Measurements from ENCODE around the gene COMT. TPM values are rescaled to one million over a fixed set of nuclear protein-coding genes. Genes with fewer than 3 reads are reported as not detected.

Gene COMT
- total and polyA plus RNA-seq, 2 experiments from 2014 or later: 490 to 508 TPM

DNA sequence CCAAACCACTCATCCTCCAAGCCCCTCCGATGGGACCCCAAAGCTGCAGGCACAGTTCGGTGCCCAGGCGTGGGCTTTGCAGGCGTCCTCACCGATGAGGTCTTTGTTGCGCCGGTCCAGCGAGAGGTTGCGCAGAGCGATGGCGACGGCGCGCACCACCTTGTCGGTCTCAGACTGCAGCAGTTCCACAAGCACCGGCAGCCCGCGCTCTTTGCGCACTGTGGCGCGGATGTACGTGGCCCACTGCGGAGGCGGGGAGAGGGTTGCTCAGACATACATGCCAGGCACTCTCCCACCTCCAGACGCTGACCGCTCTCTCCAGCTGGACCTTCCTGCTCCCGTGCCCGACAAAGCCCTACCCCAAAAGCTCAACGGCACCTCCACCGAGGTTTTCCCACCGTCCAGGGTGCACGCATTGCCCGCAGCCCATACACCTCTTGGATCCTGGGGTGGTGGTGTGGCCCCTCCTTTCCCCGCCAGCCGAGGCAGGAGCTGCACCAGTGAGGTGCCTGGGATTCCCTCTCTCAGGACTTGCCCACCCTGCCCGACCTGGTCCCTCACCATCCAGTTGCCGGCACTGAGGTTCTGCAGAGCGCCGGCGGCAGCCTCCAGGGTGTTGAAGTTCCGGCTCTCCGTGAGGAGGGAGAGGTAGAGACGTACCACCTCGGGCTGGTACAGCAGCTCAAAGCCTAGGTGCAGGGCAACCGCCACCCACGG is 32.1 kb downstream of the COMT start:
- TF ChIP-seq EZH2 (IDR thresholded peaks at IDR 0.05; ENCODE audit: insufficient read depth, poor library complexity, severe bottlenecking): no peak
- no peak for TF ChIP-seq EZH2phosphoT487 (IDR thresholded peaks at IDR 0.05; ENCODE audit: insufficient read depth, low read depth)

DNA sequence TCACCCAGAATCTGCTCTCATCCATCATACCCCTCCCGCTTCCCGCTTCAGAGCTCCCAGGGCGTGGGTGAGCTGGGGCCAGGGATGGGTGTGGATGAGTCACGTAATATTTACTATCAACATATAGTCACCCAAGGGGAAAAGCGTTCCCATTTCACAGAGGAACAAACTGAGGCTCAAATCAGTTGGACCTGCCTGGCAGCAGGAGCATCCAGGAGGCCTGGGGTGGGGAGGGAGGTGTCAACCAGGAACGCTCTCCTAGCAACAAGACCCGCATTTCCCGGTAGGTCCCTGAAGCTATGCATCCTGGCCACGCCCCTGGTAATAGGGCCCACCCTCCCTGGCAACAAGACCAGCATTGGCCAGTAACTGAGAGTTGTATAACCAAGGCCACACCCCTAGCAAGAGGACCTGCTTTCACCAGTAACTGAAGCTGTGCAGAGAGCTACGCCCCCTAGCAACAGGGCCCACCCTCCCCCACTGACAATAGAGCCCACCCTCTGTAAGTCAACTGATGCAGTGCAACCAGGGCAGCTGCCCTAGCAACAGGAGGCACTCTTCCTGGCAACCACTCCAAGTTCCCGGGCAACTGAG is 32.8 kb downstream of the COMT start:
- Histone ChIP-seq H3K9me2 (ENCODE audit: insufficient read depth) (no peaks in the 10 kb centered on the region), H4K20me1 (ENCODE audit: insufficient read depth) (no peaks in the 10 kb centered on the region), H3K4me1 (ENCODE audit: insufficient read depth) (no peaks in the 10 kb centered on the region), H3K36me3 (ENCODE audit: low read depth) (no peaks in the 10 kb centered on the region), H3F3A (ENCODE audit: insufficient read depth) (no peaks in the 10 kb centered on the region), H2AFZ (no peak overlapping the region), H3K79me2 (ENCODE audit: insufficient read depth) (no peaks in the 10 kb centered on the region), H3K9me3 (ENCODE audit: low read depth) (no peaks in the 10 kb centered on the region), H3K4me2 (ENCODE audit: unreplicated experiment) (no peak overlapping the region), H3K27ac (no peak overlapping the region), H3K9ac (no peak overlapping the region), H3K4me3 (no peak overlapping the region), H3K27me3 (replicated peaks; ENCODE audit: insufficient read depth) (no peaks in the 10 kb centered on the region)
- peak; percentile 63 for DNase-seq
- WGBS, 2 experiments (ENCODE audit: low coverage in 1 of 2, low lambda C conversion rate in 2 of 2, missing lambda C conversion rate in 2 of 2): 53 to 57% methylated on average over 11 of the region's 11 CpGs
- TF ChIP-seq EZH2phosphoT487 (IDR thresholded peaks at IDR 0.05; ENCODE audit: insufficient read depth, low read depth): no peak
- no peak for TF ChIP-seq EZH2 (IDR thresholded peaks at IDR 0.05; ENCODE audit: insufficient read depth, poor library complexity, severe bottlenecking)
- in situ Hi-C loops (cut with MboI): no loop called here

More for the DNA sequence above, 32.1 kb downstream of the COMT start:
- Histone ChIP-seq H3F3A (ENCODE audit: insufficient read depth) (no peaks in the 10 kb centered on the region), H2AFZ (no peak overlapping the region), H3K4me1 (ENCODE audit: insufficient read depth) (no peaks in the 10 kb centered on the region), H4K20me1 (ENCODE audit: insufficient read depth) (no peaks in the 10 kb centered on the region), H3K79me2 (ENCODE audit: insufficient read depth) (no peaks in the 10 kb centered on the region), H3K27ac (no peak overlapping the region), H3K4me2 (ENCODE audit: unreplicated experiment) (no peak overlapping the region), H3K9ac (no peak overlapping the region), H3K36me3 (ENCODE audit: low read depth) (no peaks in the 10 kb centered on the region), H3K9me2 (ENCODE audit: insufficient read depth) (no peaks in the 10 kb centered on the region), H3K9me3 (ENCODE audit: low read depth) (no peaks in the 10 kb centered on the region), H3K4me3 (no peak overlapping the region), H3K27me3 (replicated peaks; ENCODE audit: insufficient read depth) (no peaks in the 10 kb centered on the region)
- 95 to 96% methylated on average over 39 to 46 of the region's 46 CpGs for WGBS, 2 experiments (ENCODE audit: low coverage in 1 of 2, low lambda C conversion rate in 2 of 2, missing lambda C conversion rate in 2 of 2)
- in situ Hi-C loops (cut with MboI): no loop called here
- no peak for DNase-seq

DNA sequence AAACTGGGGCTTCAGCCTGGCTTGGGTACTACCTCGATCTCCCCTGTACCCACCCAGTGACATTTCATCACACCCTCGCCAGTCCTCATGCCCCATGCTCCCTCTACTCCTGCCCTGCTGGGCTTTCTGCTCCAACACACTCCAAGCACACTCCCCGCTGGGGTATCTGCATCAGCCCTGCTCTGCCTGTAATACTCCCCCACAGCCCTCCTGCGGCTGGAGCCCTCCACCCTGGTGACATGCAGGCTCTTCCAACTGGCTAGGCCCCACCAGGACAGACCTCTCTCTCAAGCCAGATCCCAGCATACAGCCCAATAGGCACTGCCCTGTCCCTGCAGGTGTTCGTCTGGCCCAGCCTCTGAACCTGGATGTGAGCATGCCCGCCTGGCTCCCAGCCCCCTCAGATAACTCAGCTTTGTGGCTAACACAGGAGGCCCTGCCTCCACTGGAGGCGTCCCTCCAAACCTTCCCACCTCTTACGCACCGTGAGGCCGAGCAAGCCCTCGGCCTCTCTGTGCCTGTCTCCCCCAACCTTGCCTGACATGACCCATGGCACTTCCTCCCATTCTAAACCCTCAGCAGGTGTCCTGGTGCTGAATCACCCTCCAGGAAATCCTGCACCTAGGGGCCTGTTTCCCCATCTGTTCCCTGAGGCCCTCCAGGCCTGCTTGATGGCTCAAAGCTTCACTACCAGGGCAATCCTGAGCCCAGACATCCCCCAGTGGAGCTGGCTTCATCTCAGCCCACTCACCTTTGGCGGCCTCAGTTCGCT is 33.5 kb downstream of the COMT start:
- no peaks in the 10 kb centered on the region for H3K79me2 ChIP-seq (ENCODE audit: insufficient read depth)
- WGBS, 2 experiments (ENCODE audit: low coverage in 1 of 2, low lambda C conversion rate in 2 of 2, missing lambda C conversion rate in 2 of 2): 75 to 79% methylated on average over 12 of the region's 13 CpGs
- TF ChIP-seq EZH2phosphoT487 (IDR thresholded peaks at IDR 0.05; ENCODE audit: insufficient read depth, low read depth) (no peak), EZH2 (IDR thresholded peaks at IDR 0.05; ENCODE audit: insufficient read depth, poor library complexity, severe bottlenecking) (no peak)
- no peaks in the 10 kb centered on the region for H3K4me1 ChIP-seq (ENCODE audit: insufficient read depth)
- no peak overlapping the region for H3K27ac ChIP-seq
- H3K9me2 ChIP-seq (ENCODE audit: insufficient read depth): no peaks in the 10 kb centered on the region
- H3K9ac ChIP-seq: no peak overlapping the region
- H3K4me3 ChIP-seq: no peak overlapping the region
- H3K9me3 ChIP-seq (ENCODE audit: low read depth): no peaks in the 10 kb centered on the region
- no peak overlapping the region for H3K4me2 ChIP-seq (ENCODE audit: unreplicated experiment)
- no peaks in the 10 kb centered on the region for H3F3A ChIP-seq (ENCODE audit: insufficient read depth)
- in situ Hi-C loops (cut with MboI): loop anchor here (25.0 kb wide), 1 partner anchor 312 kb away; no protein-coding TSS in a partner anchor
- H3K36me3 ChIP-seq (ENCODE audit: low read depth): no peaks in the 10 kb centered on the region
- H2AFZ ChIP-seq: no peak overlapping the region
- H4K20me1 ChIP-seq (ENCODE audit: insufficient read depth): no peaks in the 10 kb centered on the region
- H3K27me3 ChIP-seq (replicated peaks; ENCODE audit: insufficient read depth): no peaks in the 10 kb centered on the region
- DNase-seq: no peak

DNA sequence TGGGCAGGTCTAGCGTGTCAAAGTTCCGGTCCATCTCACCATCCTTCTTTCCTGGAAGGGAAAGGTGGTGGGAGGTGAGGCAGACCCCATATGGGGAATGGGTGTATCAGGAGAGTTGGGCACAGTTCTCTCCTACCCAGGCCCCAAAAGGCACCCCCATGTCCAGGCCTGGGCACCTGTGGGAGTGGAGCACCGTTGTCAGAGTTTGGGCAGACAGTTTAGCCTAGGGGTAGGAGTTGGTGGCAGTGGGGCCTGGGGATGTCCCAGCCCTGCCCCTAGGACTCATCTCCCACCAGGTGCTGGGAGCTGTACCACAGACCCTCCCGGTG is 34.1 kb downstream of the COMT start:
- Histone ChIP-seq H3F3A (ENCODE audit: insufficient read depth) (no peaks in the 10 kb centered on the region), H3K9me3 (ENCODE audit: low read depth) (no peaks in the 10 kb centered on the region), H2AFZ (no peak overlapping the region), H3K4me2 (ENCODE audit: unreplicated experiment) (no peak overlapping the region), H4K20me1 (ENCODE audit: insufficient read depth) (no peaks in the 10 kb centered on the region), H3K4me1 (ENCODE audit: insufficient read depth) (no peaks in the 10 kb centered on the region), H3K4me3 (no peak overlapping the region), H3K9ac (no peak overlapping the region), H3K27me3 (replicated peaks; ENCODE audit: insufficient read depth) (no peaks in the 10 kb centered on the region), H3K27ac (no peak overlapping the region), H3K9me2 (ENCODE audit: insufficient read depth) (no peaks in the 10 kb centered on the region), H3K79me2 (ENCODE audit: insufficient read depth) (no peaks in the 10 kb centered on the region), H3K36me3 (ENCODE audit: low read depth) (no peaks in the 10 kb centered on the region)
- DNase-seq: no peak
- in situ Hi-C loops (cut with MboI): loop anchor here (25.0 kb wide), 1 partner anchor 312 kb away; no protein-coding TSS in a partner anchor
- TF ChIP-seq EZH2phosphoT487 (IDR thresholded peaks at IDR 0.05; ENCODE audit: insufficient read depth, low read depth) (no peak), EZH2 (IDR thresholded peaks at IDR 0.05; ENCODE audit: insufficient read depth, poor library complexity, severe bottlenecking) (no peak)
- 95 to 97% methylated on average over 4 of the region's 4 CpGs for WGBS, 2 experiments (ENCODE audit: low coverage in 1 of 2, low lambda C conversion rate in 2 of 2, missing lambda C conversion rate in 2 of 2)
